Osteoblast (primary cell): ENCODE measurements around the gene MGMT. TPM values are rescaled to one million over a fixed set of nuclear protein-coding genes. Genes with fewer than 3 reads are reported as not detected.

Experiments used
- DNase-seq: peaks from one replicate; pipeline ENCODE4 v3.0.0; 2011; ENCODE audit warnings: low spot score, mixed read lengths; ENCODE audit not compliant: insufficient read length; ENCODE audit errors: missing footprints
- H2AFZ ChIP-seq: 2 replicates; pipeline ENCODE4 v1.6.0; 2011; ENCODE audit warnings: mild to moderate bottlenecking, low read length
- H3K27ac ChIP-seq: 2 replicates; pipeline ENCODE4 v1.5.1; 2011; ENCODE audit warnings: mild to moderate bottlenecking, low read depth, low read length, moderate library complexity
- H3K27me3 ChIP-seq: 2 replicates; pipeline ENCODE4 v1.6.0; 2012; ENCODE audit warnings: mild to moderate bottlenecking, control low read depth, inconsistent platforms, low read length, moderate library complexity; ENCODE audit not compliant: insufficient read depth
- H3K36me3 ChIP-seq: 2 replicates; pipeline ENCODE4 v1.5.1; 2011; ENCODE audit warnings: mild to moderate bottlenecking, low read length, control low read depth, moderate library complexity; ENCODE audit not compliant: insufficient read depth
- H3K4me1 ChIP-seq: 2 replicates; pipeline ENCODE4 v1.5.1; 2011; ENCODE audit warnings: mild to moderate bottlenecking, low read length, control low read depth, moderate library complexity; ENCODE audit not compliant: insufficient read depth
- H3K4me2 ChIP-seq: 2 replicates; pipeline ENCODE4 v1.6.0; 2011; ENCODE audit warnings: mild to moderate bottlenecking, low read length; ENCODE audit not compliant: insufficient read depth
- H3K4me3 ChIP-seq: fragments of 200-600 bp; sonication (generic); 3 replicates; pipeline ENCODE4 v1.5.1; 2012; ENCODE audit warnings: mild to moderate bottlenecking, low read length, inconsistent platforms; ENCODE audit not compliant: insufficient read depth
- H3K79me2 ChIP-seq: 2 replicates; pipeline ENCODE4 v1.6.0; 2012; ENCODE audit warnings: mild to moderate bottlenecking, low read length, control low read depth, inconsistent platforms; ENCODE audit not compliant: insufficient read depth
- H3K9me3 ChIP-seq: 2 replicates; pipeline ENCODE4 v1.5.1; 2011; ENCODE audit warnings: low read depth, low read length, control low read depth
- H4K20me1 ChIP-seq: 2 replicates; pipeline ENCODE4 v1.6.0; 2012; ENCODE audit warnings: mild to moderate bottlenecking, low read length, control low read depth; ENCODE audit not compliant: insufficient read depth
- CTCF ChIP-seq: IDR thresholded peaks from 2 replicates; pipeline ENCODE4 v1.5.1; 2011; ENCODE audit warnings: mild to moderate bottlenecking, low read depth, low read length, moderate library complexity; ENCODE audit errors: extremely low read depth
- total RNA-seq: library from RNA; depleted of rRNA; stranded (reverse); fragments of >200 nt; gene quantifications from 2 replicates; pipeline ENCODE4 v1.2.3, GENCODE V29; 2012

MGMT gene
- total RNA-seq, 1 donor: 21.0 TPM

DNA sequence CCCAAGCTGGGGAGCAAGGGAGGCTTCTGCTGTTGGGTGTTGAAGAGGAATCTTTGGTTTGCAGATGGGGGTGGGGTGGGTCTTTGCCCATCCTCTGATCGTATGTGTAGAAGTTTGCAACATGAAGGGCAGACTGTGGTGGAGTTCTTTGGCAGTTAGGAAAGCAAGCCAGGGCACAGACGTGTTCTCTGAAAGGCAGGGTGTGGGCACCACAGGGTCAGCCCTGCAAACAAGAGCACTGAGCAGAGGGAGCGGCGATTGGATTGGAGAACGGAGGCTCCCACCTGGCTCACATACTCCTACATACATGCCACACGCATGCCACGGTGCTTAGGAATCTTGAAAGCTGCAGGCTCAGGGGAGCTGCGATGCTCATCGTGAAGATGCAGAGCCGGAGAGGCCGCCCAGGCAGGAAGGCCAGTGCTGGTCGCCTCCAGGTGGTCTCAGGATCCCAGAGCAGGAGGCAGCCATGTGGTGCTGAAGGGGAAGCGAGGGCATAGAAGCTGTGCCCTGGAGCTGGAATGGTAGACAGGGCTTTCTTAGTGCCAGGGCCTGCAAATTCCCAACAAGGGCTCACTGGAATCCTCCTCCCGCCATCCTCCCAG is 149.0 kb downstream of the MGMT start:
- Histone ChIP-seq H3K9me3 (no peaks in the 10 kb centered on the region), H3K36me3 (no peaks in the 10 kb centered on the region), H4K20me1 (peaks cover 7% of the 10 kb centered on the region), H3K27ac (no peak overlapping the region), H3K27me3 (no peaks in the 10 kb centered on the region), H3K4me1 (no peaks in the 10 kb centered on the region), H2AFZ (no peak overlapping the region), H3K4me2 (no peak overlapping the region), H3K79me2 (no peaks in the 10 kb centered on the region), H3K4me3 (no peak overlapping the region)
- no peak for DNase-seq
- no peak for TF ChIP-seq CTCF

GRCh38 chr10:129617768-129618167 is 150.7 kb downstream of the MGMT start:
- no peaks in the 10 kb centered on the region for H3K79me2 ChIP-seq
- no peak overlapping the region for H2AFZ ChIP-seq
- no peaks in the 10 kb centered on the region for H3K36me3 ChIP-seq
- no peak for TF ChIP-seq CTCF
- H4K20me1 ChIP-seq: peaks cover 15% of the 10 kb centered on the region
- H3K9me3 ChIP-seq: no peaks in the 10 kb centered on the region
- no peak overlapping the region for H3K4me3 ChIP-seq
- no peak for DNase-seq
- H3K27ac ChIP-seq: no peak overlapping the region
- no peak overlapping the region for H3K4me2 ChIP-seq
- no peaks in the 10 kb centered on the region for H3K27me3 ChIP-seq
- H3K4me1 ChIP-seq: no peaks in the 10 kb centered on the region

DNA sequence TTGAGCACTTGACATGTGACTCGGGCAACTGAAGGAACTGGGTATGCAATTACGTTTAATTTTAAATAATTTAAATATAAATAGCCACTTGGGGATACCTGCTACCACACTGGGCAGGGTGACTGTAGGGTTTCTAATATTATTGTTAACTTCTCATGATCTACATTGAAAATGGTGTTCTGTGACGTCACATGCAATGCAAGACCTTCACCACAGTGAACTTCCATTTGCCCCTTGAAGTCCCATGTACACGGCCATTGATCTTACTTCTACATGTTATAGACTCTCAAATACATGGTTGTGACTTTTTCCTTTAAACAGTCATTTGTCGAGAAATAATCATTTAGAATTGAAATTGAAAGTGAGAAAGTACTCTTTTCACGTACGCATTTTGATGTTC is 154.0 kb downstream of the MGMT start:
- Histone ChIP-seq H4K20me1 (peaks cover 15% of the 10 kb centered on the region), H3K4me3 (no peak overlapping the region), H3K4me1 (no peaks in the 10 kb centered on the region), H3K4me2 (no peak overlapping the region), H3K27me3 (no peaks in the 10 kb centered on the region), H3K36me3 (no peaks in the 10 kb centered on the region), H3K27ac (no peak overlapping the region), H3K79me2 (no peaks in the 10 kb centered on the region), H2AFZ (no peak overlapping the region), H3K9me3 (no peaks in the 10 kb centered on the region)
- no peak for DNase-seq
- no peak for TF ChIP-seq CTCF

GRCh38 chr10:129621693-129622092 is 154.7 kb downstream of the MGMT start:
- Histone ChIP-seq H4K20me1 (peaks cover 15% of the 10 kb centered on the region), H3K36me3 (no peaks in the 10 kb centered on the region), H3K27me3 (no peaks in the 10 kb centered on the region), H2AFZ (no peak overlapping the region), H3K9me3 (no peaks in the 10 kb centered on the region), H3K4me2 (no peak overlapping the region), H3K79me2 (no peaks in the 10 kb centered on the region), H3K4me1 (no peaks in the 10 kb centered on the region), H3K4me3 (no peak overlapping the region), H3K27ac (no peak overlapping the region)
- no peak for DNase-seq
- no peak for TF ChIP-seq CTCF
